WI38 (cell line): ENCODE data around the gene APBA1.

ENCODE experiments used
- H3K4me3 ChIP-seq: 2 replicates; pipeline ENCODE4 v1.5.1; 2011; ENCODE audit warnings: low read depth, mild to moderate bottlenecking, control low read depth, low read length
- CTCF ChIP-seq: IDR thresholded peaks from 2 replicates; pipeline ENCODE4 v1.5.1; 2012; ENCODE audit warnings: low read depth, mild to moderate bottlenecking, control low read depth, low read length

The APBA1 gene

GRCh38 chr9:69579760-69580581, 92.2 kb downstream of the APBA1 start:
- TF ChIP-seq CTCF = no peak
- H3K4me3 ChIP-seq = no peak overlapping the region

GRCh38 chr9:69579032-69579758, 93.0 kb downstream of the APBA1 start:
- H3K4me3 ChIP-seq = no peak overlapping the region
- no peak for TF ChIP-seq CTCF

GRCh38 chr9:69578026-69578425, 94.1 kb downstream of the APBA1 start:
- no peak overlapping the region for H3K4me3 ChIP-seq
- TF ChIP-seq CTCF = no peak

GRCh38 chr9:69577123-69577522, 95.0 kb downstream of the APBA1 start:
- TF ChIP-seq CTCF = no peak
- H3K4me3 ChIP-seq = no peak overlapping the region

- H3K4me3 ChIP-seq = no peak overlapping the region
- TF ChIP-seq CTCF = no peak
Observed at GRCh38 chr9:69574057-69574456, 98.1 kb downstream of the APBA1 start.

GRCh38 chr9:69573651-69574050, 98.5 kb downstream of the APBA1 start:
- no peak for TF ChIP-seq CTCF
- H3K4me3 ChIP-seq = no peak overlapping the region

GRCh38 chr9:69572611-69573010, 99.6 kb downstream of the APBA1 start:
- H3K4me3 ChIP-seq = no peak overlapping the region
- no peak for TF ChIP-seq CTCF
